GM21381 (cell line): Measurements from ENCODE around the gene PGA4.
"Not testable (repeated sequence)": the region's sequence is repeated elsewhere in the genome, so short reads cannot be mapped to it uniquely, and the experiment has no call there.

Source experiments
- ATAC-seq: cut with Tn5 transposase; IDR thresholded peaks from one replicate; pipeline ENCODE4 v1.9.1; 2021; ENCODE audit warnings: mild to moderate bottlenecking, moderate library complexity; ENCODE audit not compliant: unreplicated experiment

Gene PGA4

GRCh38 chr11:61222047-61222446, at the start of gene PGA4:
Gene PGA4, plus strand, starts transcription at chr11:61222347. Its CDS starts 54 bp downstream, at chr11:61222401.
- ATAC-seq, result not testable (repeated sequence)

GRCh38 chr11:61172356-61172755, 49.8 kb upstream of the PGA4 start:
- no peak for ATAC-seq

GRCh38 chr11:61172888-61173287, 49.3 kb upstream of the PGA4 start:
- ATAC-seq, result no peak

GRCh38 chr11:61173456-61173855, 48.7 kb upstream of the PGA4 start:
- no peak for ATAC-seq

- no peak for ATAC-seq
Observed at GRCh38 chr11:61174273-61174672, 47.9 kb upstream of the PGA4 start.

GRCh38 chr11:61174949-61175348, 47.2 kb upstream of the PGA4 start:
- no peak for ATAC-seq

- ATAC-seq, result no peak
Observed at GRCh38 chr11:61176446-61176845, 45.7 kb upstream of the PGA4 start.

GRCh38 chr11:61180205-61180604, 41.9 kb upstream of the PGA4 start:
- ATAC-seq, result not testable (repeated sequence)

- ATAC-seq, result no peak
Observed at GRCh38 chr11:61181489-61181888, 40.7 kb upstream of the PGA4 start.

- no peak for ATAC-seq
Observed at GRCh38 chr11:61183645-61184044, 38.5 kb upstream of the PGA4 start.

- ATAC-seq, result no peak
Observed at GRCh38 chr11:61186504-61186903, 35.6 kb upstream of the PGA4 start.

- ATAC-seq, result no peak
Observed at GRCh38 chr11:61187505-61188130, 34.5 kb upstream of the PGA4 start.

- ATAC-seq, result no peak
Observed at GRCh38 chr11:61189933-61190332, 32.2 kb upstream of the PGA4 start.

GRCh38 chr11:61193596-61193995, 28.6 kb upstream of the PGA4 start:
- ATAC-seq, result no peak

GRCh38 chr11:61194169-61194671, 27.9 kb upstream of the PGA4 start:
- ATAC-seq, result no peak

GRCh38 chr11:61194981-61195695, 27.0 kb upstream of the PGA4 start:
- no peak for ATAC-seq

- no peak for ATAC-seq
Observed at GRCh38 chr11:61195719-61196118, 26.4 kb upstream of the PGA4 start.

GRCh38 chr11:61198361-61198760, 23.8 kb upstream of the PGA4 start:
- no peak for ATAC-seq

GRCh38 chr11:61198948-61199523, 23.1 kb upstream of the PGA4 start:
- ATAC-seq, result no peak

GRCh38 chr11:61201476-61201875, 20.7 kb upstream of the PGA4 start:
- no peak for ATAC-seq

GRCh38 chr11:61202950-61203746, 19.0 kb upstream of the PGA4 start, which contains the start of gene PGA3:
Gene PGA3, plus strand, starts transcription at chr11:61203515. Its CDS starts 50 bp downstream, at chr11:61203565.
- ATAC-seq, result not testable (repeated sequence)
